Measurements from ENCODE around the gene SRRM3. TPM values are rescaled to one million over a fixed set of nuclear protein-coding genes. Genes with fewer than 3 reads are reported as not detected.

Gene SRRM3
- total and polyA plus RNA-seq, 12 donors = 5.6 to 140 (median 33.3) TPM

- 17 to 26% (median 23%) methylated on average over 15 to 25 of the region's 25 CpGs for WGBS, 4 donors
- Histone ChIP-seq H3K4me1 (replicated peaks in 1 of 2) (peaks cover 0 to 8% of the 10 kb centered on the region in 2 donors), H3K36me3 (replicated peaks in 1 of 2) (no peaks in the 10 kb centered on the region), H3K4me3 (peak overlapping the region in 1 of 4 donors; percentile 77), H3K27ac (peak overlapping the region in 2 of 5 donors; percentile 22 to 47), H3K9me3 (replicated peaks in 1 of 3) (no peaks in the 10 kb centered on the region), H3K27me3 (no peaks in the 10 kb centered on the region)
- intact Hi-C loops (cut with DNase I) = no loop called here
- TF ChIP-seq POLR2A (IDR thresholded peaks at IDR 0.05) = no peak
- TF ChIP-seq, protein P1, sequence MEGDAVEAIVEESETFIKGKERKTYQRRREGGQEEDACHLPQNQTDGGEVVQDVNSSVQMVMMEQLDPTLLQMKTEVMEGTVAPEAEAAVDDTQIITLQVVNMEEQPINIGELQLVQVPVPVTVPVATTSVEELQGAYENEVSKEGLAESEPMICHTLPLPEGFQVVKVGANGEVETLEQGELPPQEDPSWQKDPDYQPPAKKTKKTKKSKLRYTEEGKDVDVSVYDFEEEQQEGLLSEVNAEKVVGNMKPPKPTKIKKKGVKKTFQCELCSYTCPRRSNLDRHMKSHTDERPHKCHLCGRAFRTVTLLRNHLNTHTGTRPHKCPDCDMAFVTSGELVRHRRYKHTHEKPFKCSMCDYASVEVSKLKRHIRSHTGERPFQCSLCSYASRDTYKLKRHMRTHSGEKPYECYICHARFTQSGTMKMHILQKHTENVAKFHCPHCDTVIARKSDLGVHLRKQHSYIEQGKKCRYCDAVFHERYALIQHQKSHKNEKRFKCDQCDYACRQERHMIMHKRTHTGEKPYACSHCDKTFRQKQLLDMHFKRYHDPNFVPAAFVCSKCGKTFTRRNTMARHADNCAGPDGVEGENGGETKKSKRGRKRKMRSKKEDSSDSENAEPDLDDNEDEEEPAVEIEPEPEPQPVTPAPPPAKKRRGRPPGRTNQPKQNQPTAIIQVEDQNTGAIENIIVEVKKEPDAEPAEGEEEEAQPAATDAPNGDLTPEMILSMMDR (IDR thresholded peaks at IDR 0.05) = no peak
- peak in 1 of 7 donors; percentile 28 for DNase-seq
Observed at GRCh38 chr7:76280408-76280807, 78.7 kb downstream of the SRRM3 start.

GRCh38 chr7:76281006-76281705 lies 79.5 kb downstream of the SRRM3 start:
- intact Hi-C loops (cut with DNase I) = no loop called here
- no peaks in the 10 kb centered on the region for H3K9me3 ChIP-seq (replicated peaks in 1 of 3)
- TF ChIP-seq, protein P1 (IDR thresholded peaks at IDR 0.05) = no peak
- TF ChIP-seq POLR2A (IDR thresholded peaks at IDR 0.05) = no peak
- DNase-seq = peak in 1 of 7 donors; percentile 40
- H3K4me1 ChIP-seq (replicated peaks in 1 of 2) = peaks cover 0 to 8% of the 10 kb centered on the region in 2 donors
- H3K27ac ChIP-seq = peak overlapping the region in 1 of 5 donors; percentile 68
- 3 to 4% (median 4%) methylated on average over 25 to 53 of the region's 63 CpGs for WGBS, 4 donors
- H3K27me3 ChIP-seq = no peaks in the 10 kb centered on the region
- peak overlapping the region in 2 of 4 donors; percentile 22 to 77 for H3K4me3 ChIP-seq
- no peaks in the 10 kb centered on the region for H3K36me3 ChIP-seq (replicated peaks in 1 of 2)

DNA sequence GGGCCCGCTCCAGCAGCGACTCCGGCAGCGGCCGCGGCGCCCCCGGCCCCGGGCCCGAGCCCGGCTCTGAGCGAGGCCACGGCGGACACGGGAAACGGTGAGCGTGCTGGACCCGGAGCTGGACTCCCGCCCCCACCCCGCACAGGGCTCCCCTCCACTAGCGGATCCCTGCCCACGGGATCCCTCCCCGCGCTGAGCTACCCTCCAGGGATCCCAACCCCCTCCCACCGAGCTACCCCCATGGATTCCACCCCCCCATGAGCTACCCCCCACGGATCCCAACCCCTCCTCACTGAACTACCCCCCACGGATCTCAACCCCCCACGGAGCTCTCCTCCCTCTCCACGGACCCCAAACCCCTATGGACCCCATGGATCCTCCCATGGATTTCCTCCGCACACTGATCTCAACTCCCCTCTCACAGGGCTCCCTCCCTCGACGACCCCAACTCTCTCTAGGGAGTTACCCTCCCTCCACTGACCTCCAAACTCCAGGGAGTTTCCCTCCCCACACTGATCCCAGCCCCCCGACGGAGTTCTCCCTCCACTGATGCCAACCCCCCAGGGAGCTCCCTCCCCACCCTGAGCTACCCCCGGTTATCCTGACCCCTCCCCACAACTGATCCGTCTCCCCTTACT lies 80.1 kb downstream of the SRRM3 start:
- Histone ChIP-seq H3K27ac (peak overlapping the region in 1 of 5 donors; percentile 68), H3K4me3 (peak overlapping the region in 2 of 4 donors; percentile 22 to 77), H3K9me3 (replicated peaks in 1 of 3) (no peaks in the 10 kb centered on the region), H3K27me3 (no peaks in the 10 kb centered on the region), H3K36me3 (replicated peaks in 1 of 2) (no peaks in the 10 kb centered on the region), H3K4me1 (replicated peaks in 1 of 2) (peaks cover 0 to 8% of the 10 kb centered on the region in 2 donors)
- peak in 1 of 7 donors; percentile 18 for DNase-seq
- intact Hi-C loops (cut with DNase I) = no loop called here
- 2 to 7% (median 4%) methylated on average over 15 to 36 of the region's 36 CpGs for whole genome bisulfite sequencing, 4 donors
- no peak for TF ChIP-seq POLR2A (IDR thresholded peaks at IDR 0.05)
- TF ChIP-seq, protein P1 (IDR thresholded peaks at IDR 0.05) = no peak
